ENCODE data around the gene TTBK2. TPM values are rescaled to one million over a fixed set of nuclear protein-coding genes. Genes with fewer than 3 reads are reported as not detected.

TTBK2 gene
- total RNA-seq, 2 experiments from 2014 or later = 17.5 to 20.1 TPM

DNA sequence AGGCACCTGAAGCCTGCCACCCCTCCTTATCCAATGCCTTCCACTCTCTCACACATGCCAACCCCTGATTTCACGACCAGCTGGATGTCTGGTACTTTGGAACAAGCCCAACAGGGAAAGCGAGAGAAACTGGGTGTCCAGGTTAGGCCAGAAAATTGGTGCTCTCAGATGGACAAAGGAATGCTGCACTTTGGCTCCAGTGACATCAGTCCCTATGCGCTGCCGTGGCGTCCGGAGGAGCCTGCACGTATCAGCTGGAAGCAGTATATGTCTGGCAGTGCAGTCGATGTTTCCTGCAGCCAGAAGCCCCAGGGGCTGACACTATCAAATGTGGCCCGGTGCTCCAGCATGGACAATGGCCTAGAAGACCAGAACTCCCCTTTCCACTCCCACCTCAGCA, 228.8 kb downstream of the TTBK2 start:
- Histone ChIP-seq H3K27me3 (ENCODE audit: control insufficient read depth in 1 of 2, insufficient read depth in 2 of 2, low read length in 2 of 2) (no peaks in the 10 kb centered on the region), H3K4me1 (ENCODE audit: insufficient read depth, low read length) (no peaks in the 10 kb centered on the region), H3K4me3 (ENCODE audit: low read length) (no peak overlapping the region), H3K27ac (ENCODE audit: low read depth in 1 of 2, low read length in 2 of 2) (no peak overlapping the region), H3K9me3 (ENCODE audit: control insufficient read depth in 1 of 2, insufficient read depth in 1 of 2, low read length in 2 of 2) (no peaks in the 10 kb centered on the region), H3K36me3 (ENCODE audit: insufficient read depth, low read length) (no peaks in the 10 kb centered on the region)
- no peaks in the 10 kb centered on the region for H3K9me3 Mint-ChIP-seq
- no peaks in the 10 kb centered on the region for H3K27me3 Mint-ChIP-seq
- ATAC-seq (ENCODE audit: poor library complexity) (no peak), DNase-seq (no peak)
- intact Hi-C loops (cut with DNase I, micrococcal nuclease) = no loop called here
- TF ChIP-seq, protein P1, sequence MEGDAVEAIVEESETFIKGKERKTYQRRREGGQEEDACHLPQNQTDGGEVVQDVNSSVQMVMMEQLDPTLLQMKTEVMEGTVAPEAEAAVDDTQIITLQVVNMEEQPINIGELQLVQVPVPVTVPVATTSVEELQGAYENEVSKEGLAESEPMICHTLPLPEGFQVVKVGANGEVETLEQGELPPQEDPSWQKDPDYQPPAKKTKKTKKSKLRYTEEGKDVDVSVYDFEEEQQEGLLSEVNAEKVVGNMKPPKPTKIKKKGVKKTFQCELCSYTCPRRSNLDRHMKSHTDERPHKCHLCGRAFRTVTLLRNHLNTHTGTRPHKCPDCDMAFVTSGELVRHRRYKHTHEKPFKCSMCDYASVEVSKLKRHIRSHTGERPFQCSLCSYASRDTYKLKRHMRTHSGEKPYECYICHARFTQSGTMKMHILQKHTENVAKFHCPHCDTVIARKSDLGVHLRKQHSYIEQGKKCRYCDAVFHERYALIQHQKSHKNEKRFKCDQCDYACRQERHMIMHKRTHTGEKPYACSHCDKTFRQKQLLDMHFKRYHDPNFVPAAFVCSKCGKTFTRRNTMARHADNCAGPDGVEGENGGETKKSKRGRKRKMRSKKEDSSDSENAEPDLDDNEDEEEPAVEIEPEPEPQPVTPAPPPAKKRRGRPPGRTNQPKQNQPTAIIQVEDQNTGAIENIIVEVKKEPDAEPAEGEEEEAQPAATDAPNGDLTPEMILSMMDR (IDR thresholded peaks at IDR 0.05) = no peak
- ChIA-PET CTCF (no interaction called here), POLR2A (no interaction called here)
- H3K27ac Mint-ChIP-seq = no peak overlapping the region
- no peaks in the 10 kb centered on the region for H3K4me1 Mint-ChIP-seq (ENCODE audit: low read depth)
- H3K36me3 Mint-ChIP-seq (ENCODE audit: low read depth) = no peaks in the 10 kb centered on the region
- no peak overlapping the region for H3K4me3 Mint-ChIP-seq

DNA sequence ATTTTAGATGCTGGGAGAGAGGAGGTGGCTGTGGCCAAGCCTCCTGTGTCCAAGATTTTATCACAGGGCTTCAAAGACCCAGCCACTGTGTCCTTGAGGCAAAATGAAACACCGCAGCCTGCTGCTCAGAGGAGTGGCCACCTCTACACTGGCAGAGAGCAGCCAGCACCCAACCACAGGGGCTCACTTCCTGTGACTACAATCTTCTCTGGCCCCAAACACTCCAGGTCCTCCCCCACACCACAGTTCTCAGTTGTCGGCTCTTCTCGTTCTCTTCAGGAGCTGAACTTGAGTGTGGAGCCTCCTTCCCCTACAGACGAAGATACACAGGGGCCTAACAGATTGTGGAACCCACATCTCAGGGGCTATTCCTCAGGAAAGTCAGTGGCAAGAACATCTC, 229.3 kb downstream of the TTBK2 start:
- Histone ChIP-seq H3K9me3 (ENCODE audit: control insufficient read depth in 1 of 2, insufficient read depth in 1 of 2, low read length in 2 of 2) (no peaks in the 10 kb centered on the region), H3K4me3 (ENCODE audit: low read length) (no peak overlapping the region), H3K27me3 (ENCODE audit: control insufficient read depth in 1 of 2, insufficient read depth in 2 of 2, low read length in 2 of 2) (no peaks in the 10 kb centered on the region), H3K27ac (ENCODE audit: low read depth in 1 of 2, low read length in 2 of 2) (no peak overlapping the region), H3K36me3 (ENCODE audit: insufficient read depth, low read length) (no peaks in the 10 kb centered on the region), H3K4me1 (ENCODE audit: insufficient read depth, low read length) (no peaks in the 10 kb centered on the region)
- Mint-ChIP-seq H3K36me3 (ENCODE audit: low read depth) (no peaks in the 10 kb centered on the region), H3K27me3 (no peaks in the 10 kb centered on the region), H3K4me3 (no peak overlapping the region), H3K9me3 (no peaks in the 10 kb centered on the region), H3K27ac (no peak overlapping the region), H3K4me1 (ENCODE audit: low read depth) (no peaks in the 10 kb centered on the region)
- ATAC-seq (ENCODE audit: poor library complexity) (no peak), DNase-seq (no peak)
- TF ChIP-seq, protein P1 (IDR thresholded peaks at IDR 0.05) = no peak
- ChIA-PET POLR2A (no interaction called here), CTCF (no interaction called here)
- intact Hi-C loops (cut with DNase I, micrococcal nuclease) = no loop called here

Other genes starting within 250 kb of the TTBK2 start
- 10 to 100 TPM; 23.2 to 24.7 TPM for gene CDAN1, start 183.7 kb downstream of the TTBK2 start, total RNA-seq
- gene UBR1, start 185.3 kb upstream of the TTBK2 start, total RNA-seq = 10 to 100 TPM; 42.6 to 45.9 TPM
- gene TMEM62, start 212.8 kb upstream of the TTBK2 start, total RNA-seq = 10 to 100 TPM; 17.5 to 22.5 TPM

Data from CD4-positive, alpha-beta T cell (primary cell).